ENCODE measurements around the gene HIVEP2. TPM values are rescaled to one million over a fixed set of nuclear protein-coding genes. Genes with fewer than 3 reads are reported as not detected.

HIVEP2 gene
- total RNA-seq, 1 donor from 2014 or later, result 15.2 TPM

DNA sequence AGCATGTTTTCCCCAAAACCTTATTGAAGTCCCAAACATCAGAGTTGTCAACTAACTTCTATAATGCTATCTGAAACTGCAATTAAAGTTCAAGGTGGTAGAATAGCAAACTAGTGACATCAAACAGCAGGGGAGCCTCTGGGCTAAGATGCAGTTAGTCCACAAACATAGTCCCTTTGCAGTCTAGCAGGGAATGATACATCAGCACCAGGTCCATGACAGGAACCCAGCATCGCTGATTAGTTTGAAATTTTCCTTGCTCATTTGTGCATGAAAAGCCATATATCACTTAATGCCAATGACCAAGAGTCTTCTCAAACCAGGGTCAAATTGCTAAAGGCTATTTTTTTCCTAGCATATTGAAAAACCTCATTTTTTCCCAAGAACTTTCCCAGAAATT lies 145.3 kb downstream of the HIVEP2 start:
- H3K27ac Mint-ChIP-seq, result no peak overlapping the region
- no peaks in the 10 kb centered on the region for H3K27me3 Mint-ChIP-seq (ENCODE audit: low read depth)
- no peaks in the 10 kb centered on the region for H3K9me3 Mint-ChIP-seq
- peaks cover 1% of the 10 kb centered on the region for H3K36me3 Mint-ChIP-seq
- peaks cover 14% of the 10 kb centered on the region for H3K4me1 Mint-ChIP-seq
- TF ChIP-seq, protein P1, sequence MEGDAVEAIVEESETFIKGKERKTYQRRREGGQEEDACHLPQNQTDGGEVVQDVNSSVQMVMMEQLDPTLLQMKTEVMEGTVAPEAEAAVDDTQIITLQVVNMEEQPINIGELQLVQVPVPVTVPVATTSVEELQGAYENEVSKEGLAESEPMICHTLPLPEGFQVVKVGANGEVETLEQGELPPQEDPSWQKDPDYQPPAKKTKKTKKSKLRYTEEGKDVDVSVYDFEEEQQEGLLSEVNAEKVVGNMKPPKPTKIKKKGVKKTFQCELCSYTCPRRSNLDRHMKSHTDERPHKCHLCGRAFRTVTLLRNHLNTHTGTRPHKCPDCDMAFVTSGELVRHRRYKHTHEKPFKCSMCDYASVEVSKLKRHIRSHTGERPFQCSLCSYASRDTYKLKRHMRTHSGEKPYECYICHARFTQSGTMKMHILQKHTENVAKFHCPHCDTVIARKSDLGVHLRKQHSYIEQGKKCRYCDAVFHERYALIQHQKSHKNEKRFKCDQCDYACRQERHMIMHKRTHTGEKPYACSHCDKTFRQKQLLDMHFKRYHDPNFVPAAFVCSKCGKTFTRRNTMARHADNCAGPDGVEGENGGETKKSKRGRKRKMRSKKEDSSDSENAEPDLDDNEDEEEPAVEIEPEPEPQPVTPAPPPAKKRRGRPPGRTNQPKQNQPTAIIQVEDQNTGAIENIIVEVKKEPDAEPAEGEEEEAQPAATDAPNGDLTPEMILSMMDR (IDR thresholded peaks at IDR 0.05; ENCODE audit: unreplicated experiment), result no peak
- no peak for DNase-seq (ENCODE audit: low spot score in 2 of 2, unreplicated experiment in 2 of 2)
- no peak overlapping the region for H3K4me3 Mint-ChIP-seq

DNA sequence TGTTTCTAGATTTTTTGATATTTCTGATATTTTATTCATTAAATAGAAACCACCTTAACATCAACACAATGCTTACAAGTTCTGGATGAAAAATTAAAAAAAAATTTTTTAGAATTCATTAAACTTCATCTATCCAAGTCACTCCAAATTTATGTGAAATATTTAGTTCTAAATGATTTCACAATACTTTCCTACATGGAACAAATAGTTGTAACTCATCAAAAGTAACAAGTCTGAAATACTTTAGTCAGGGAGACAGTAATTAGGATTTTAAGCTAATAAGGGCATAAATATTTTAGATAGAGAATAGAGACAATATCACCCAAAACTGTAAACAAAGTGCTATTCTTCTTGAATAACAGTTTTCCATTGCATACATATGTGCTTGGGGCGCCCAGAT lies 147.8 kb downstream of the HIVEP2 start:
- TF ChIP-seq, protein P1 (IDR thresholded peaks at IDR 0.05; ENCODE audit: unreplicated experiment), result no peak
- Mint-ChIP-seq H3K36me3 (peaks cover 1% of the 10 kb centered on the region), H3K4me3 (no peak overlapping the region), H3K9me3 (no peaks in the 10 kb centered on the region), H3K27ac (no peak overlapping the region), H3K27me3 (ENCODE audit: low read depth) (no peaks in the 10 kb centered on the region), H3K4me1 (peaks cover 7% of the 10 kb centered on the region)
- DNase-seq (ENCODE audit: low spot score in 2 of 2, unreplicated experiment in 2 of 2), result no peak

DNA sequence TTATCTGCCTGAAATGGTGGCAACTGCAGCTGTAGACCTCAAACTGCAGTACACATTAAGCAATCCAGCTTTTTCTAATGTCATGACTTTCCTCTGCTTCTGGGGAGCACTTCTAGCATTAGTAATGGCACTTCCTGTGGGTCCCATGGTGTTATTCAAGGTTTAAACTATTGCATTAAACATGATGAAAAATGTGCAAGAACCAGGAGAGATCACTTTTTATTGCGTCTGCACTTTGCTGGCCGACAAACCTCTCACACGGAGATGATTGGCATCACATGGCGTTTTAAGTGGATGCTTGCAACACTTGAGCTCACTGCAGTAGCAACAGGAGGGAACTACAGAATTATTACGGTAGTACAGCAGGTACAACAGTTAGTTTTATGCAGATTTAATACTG lies 148.4 kb downstream of the HIVEP2 start:
- H3K4me1 Mint-ChIP-seq, result peaks cover under 1% of the 10 kb centered on the region
- H3K4me3 Mint-ChIP-seq, result no peak overlapping the region
- H3K27me3 Mint-ChIP-seq (ENCODE audit: low read depth), result no peaks in the 10 kb centered on the region
- H3K9me3 Mint-ChIP-seq, result no peaks in the 10 kb centered on the region
- H3K36me3 Mint-ChIP-seq, result peaks cover 1% of the 10 kb centered on the region
- no peak overlapping the region for H3K27ac Mint-ChIP-seq
- DNase-seq (ENCODE audit: low spot score in 2 of 2, unreplicated experiment in 2 of 2), result no peak
- TF ChIP-seq, protein P1 (IDR thresholded peaks at IDR 0.05; ENCODE audit: unreplicated experiment), result no peak

DNA sequence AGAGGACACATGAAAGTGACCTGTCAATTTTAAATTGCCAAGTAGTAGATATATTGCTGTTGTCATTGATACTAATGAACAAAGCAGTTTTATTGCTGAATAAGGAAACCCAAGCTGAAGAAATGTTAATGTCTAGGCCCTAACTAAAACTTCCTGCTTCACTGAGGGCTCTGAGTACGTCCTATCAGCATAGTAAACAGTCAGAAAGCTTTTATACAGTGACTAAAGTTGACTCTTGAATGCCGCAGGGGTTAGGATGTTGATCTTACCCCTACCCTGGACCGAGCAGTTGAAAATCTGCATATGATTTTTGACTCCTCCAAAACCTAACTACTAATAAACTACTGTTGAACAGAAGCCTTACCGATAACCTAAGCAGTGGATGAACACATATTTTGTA lies 149.0 kb downstream of the HIVEP2 start:
- no peaks in the 10 kb centered on the region for H3K4me1 Mint-ChIP-seq
- no peaks in the 10 kb centered on the region for H3K9me3 Mint-ChIP-seq
- H3K36me3 Mint-ChIP-seq, result no peaks in the 10 kb centered on the region
- H3K27ac Mint-ChIP-seq, result no peak overlapping the region
- H3K27me3 Mint-ChIP-seq (ENCODE audit: low read depth), result no peaks in the 10 kb centered on the region
- H3K4me3 Mint-ChIP-seq, result no peak overlapping the region
- TF ChIP-seq, protein P1 (IDR thresholded peaks at IDR 0.05; ENCODE audit: unreplicated experiment), result no peak
- no peak for DNase-seq (ENCODE audit: low spot score in 2 of 2, unreplicated experiment in 2 of 2)

DNA sequence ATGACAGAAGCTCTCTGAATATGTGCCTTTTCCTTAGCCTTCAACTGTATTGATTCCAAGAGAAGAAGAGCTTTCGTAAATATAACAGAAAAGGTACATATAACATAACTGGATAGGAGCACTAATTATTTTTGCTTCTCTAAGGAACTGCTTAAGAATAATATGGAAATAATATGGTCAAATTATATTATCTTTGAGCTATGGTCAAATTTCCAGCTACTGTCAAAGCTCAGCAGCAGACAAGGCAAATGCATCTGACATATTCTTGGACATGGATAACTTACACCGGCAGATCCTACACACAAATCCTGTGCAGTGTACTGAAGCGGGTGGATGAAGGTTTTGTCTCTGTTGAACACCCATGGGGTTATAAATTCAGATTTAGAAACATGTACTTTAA lies 150.6 kb downstream of the HIVEP2 start:
- no peaks in the 10 kb centered on the region for H3K36me3 Mint-ChIP-seq
- TF ChIP-seq, protein P1 (IDR thresholded peaks at IDR 0.05; ENCODE audit: unreplicated experiment), result no peak
- H3K4me3 Mint-ChIP-seq, result no peak overlapping the region
- no peaks in the 10 kb centered on the region for H3K4me1 Mint-ChIP-seq
- DNase-seq (ENCODE audit: low spot score in 2 of 2, unreplicated experiment in 2 of 2), result no peak
- no peaks in the 10 kb centered on the region for H3K9me3 Mint-ChIP-seq
- H3K27me3 Mint-ChIP-seq (ENCODE audit: low read depth), result no peaks in the 10 kb centered on the region
- H3K27ac Mint-ChIP-seq, result no peak overlapping the region

DNA sequence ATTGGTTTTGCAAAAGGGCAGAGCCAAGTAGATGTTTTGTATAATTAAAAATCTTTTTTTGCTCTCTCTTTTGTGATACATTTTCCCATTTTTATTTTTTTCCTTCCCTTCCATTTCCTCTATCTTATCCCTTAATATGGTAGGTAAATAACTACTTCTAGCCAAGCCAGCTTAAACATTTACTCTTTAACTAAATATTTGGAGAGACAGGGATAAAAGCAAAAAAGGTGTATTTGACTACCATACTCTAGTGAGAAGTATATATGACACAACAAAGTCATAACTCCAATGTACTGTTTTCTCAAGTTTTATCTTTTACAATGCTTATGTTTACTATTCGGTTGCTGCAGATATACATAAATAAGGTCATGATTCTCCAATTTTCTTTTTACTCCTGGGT lies 154.7 kb downstream of the HIVEP2 start:
- no peaks in the 10 kb centered on the region for H3K27me3 Mint-ChIP-seq (ENCODE audit: low read depth)
- H3K4me3 Mint-ChIP-seq, result no peak overlapping the region
- no peak overlapping the region for H3K27ac Mint-ChIP-seq
- no peaks in the 10 kb centered on the region for H3K4me1 Mint-ChIP-seq
- DNase-seq (ENCODE audit: low spot score in 2 of 2, unreplicated experiment in 2 of 2), result no peak
- TF ChIP-seq, protein P1 (IDR thresholded peaks at IDR 0.05; ENCODE audit: unreplicated experiment), result no peak
- no peaks in the 10 kb centered on the region for H3K9me3 Mint-ChIP-seq
- no peaks in the 10 kb centered on the region for H3K36me3 Mint-ChIP-seq

Data from mesothelial cell of epicardium (in vitro differentiated cells).